Frontal cortex (tissue), 4 donors: ENCODE data around the gene PDLIM3. TPM values are rescaled to one million over a fixed set of nuclear protein-coding genes. Genes with fewer than 3 reads are reported as not detected.
"Not testable (repeated sequence)": the region's sequence is repeated elsewhere in the genome, so short reads cannot be mapped to it uniquely, and the experiment has no call there.

ENCODE experiments used
- DNase-seq, 2 donors: peaks; one replicate each; pipeline ENCODE4 v3.0.0; 2012; ENCODE audit warnings: low spot score in 2 of 2
- FAIRE-seq: peaks from 2 replicates; lab custom pipeline; 2012; peaks lifted over from hg19 to GRCh38; lab: Jason Lieb, UNC
- total RNA-seq: library from RNA; depleted of rRNA; stranded (reverse); fragments of >200 nt; gene quantifications from one replicate; pipeline ENCODE4 v1.2.3, GENCODE V29; 2014
- donor health status: control.
- donor health status: control.
- donor health status: control.

Gene PDLIM3
- total RNA-seq, 1 donor from 2014 or later = 14.3 TPM

DNA sequence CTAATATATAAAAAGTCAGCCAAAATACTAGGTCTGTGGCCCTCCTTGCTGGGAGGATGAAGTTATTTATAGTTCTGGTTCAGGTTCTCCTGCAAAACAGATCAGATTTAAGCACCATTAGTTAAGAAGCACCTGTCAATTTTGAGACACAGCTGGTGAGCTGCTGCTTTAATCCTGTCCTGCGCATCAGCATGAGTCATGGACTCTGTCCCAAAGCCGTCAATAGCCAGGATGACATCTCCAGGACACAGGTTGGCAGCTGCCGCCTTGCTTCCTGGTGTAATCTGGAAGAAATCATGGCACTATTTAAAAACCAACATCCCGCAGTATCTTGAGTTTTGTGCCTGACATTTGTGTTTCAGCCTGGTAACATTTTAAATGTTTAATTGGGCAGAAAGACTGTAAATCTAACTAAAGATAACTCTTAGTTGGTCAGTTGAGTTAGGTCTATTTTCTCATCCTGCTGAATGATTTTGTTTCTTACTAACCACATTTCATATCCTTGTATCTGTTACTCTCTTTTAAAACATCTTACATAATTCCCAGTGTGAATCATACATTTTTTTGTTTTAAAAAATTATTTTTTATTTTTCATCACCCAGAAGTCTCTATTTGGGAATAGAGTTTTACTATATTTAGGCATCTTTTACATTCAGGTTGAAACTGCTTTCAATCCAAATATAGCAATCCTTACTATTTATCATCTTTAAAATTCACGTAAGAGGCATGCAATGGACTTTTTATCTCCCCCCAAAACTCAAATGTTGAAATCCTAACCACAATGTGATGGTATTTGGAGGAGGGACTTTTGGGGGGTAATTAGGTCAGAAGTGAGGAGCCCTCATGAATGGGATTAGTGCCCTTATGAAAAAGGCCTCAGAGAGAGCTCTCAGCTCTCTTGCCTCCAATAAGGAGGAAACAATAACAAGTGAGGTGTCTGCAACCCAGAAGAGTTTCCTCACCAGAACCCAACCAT is 10.1 kb downstream of the PDLIM3 start:
- no peak for FAIRE-seq
- DNase-seq = no peak

DNA sequence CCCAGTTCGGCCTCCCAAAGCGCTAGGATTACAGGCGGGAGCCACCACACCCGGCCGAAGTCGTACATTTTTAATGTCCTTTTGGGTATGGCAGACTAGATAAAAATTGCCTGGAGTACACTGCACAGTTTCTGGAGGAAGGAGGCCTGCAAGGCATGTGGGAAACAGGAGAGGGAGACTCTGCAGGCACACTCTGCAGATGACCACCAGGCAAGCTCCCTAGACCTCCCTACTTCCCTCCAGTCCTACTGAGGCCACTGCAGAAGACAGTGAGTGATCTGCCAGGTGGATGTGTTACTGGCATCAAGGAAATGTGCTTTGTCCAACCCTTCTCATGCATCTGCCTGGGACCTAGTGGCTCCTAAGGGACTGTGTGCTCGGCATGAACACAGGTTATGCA is 11.4 kb downstream of the PDLIM3 start:
- DNase-seq (no peak), FAIRE-seq (no peak)

DNA sequence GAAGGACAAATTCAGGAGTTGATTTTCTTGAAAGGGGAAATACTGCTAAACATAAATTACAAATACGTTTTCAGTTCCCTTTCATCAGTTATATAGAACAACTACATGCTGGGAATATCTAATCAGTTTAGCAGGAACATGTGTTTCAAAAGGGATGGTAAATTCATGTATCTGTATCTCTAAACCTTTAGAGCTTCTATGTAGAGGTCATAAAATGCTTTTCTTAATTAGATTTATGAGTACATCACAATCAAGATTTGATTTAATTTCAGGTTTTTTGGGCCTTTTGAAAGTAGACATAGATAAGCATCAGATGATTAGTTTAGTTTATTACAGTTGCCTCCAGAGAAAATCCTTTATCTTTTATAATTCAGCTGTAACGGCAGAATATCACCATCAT is 12.9 kb downstream of the PDLIM3 start:
- DNase-seq (no peak), FAIRE-seq (no peak)

DNA sequence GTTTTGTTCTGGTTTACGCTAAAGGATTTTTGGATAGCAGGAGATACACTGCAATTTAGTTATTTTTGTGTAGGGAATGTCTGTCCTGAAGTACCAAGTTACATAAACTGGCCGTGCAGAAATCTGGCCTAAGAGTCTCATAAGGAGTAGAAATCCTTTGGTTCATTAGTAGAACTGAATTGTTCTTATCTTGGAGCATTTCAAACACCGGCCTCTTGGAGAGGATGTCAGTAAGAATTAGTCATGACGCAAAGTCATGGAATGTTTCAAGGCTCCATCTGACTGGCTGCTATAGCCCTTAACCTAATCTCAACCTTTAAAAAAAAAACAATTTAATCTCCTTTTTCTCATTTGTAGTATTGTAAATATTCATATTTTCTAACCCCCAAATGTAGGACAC is 15.2 kb downstream of the PDLIM3 start:
- DNase-seq (no peak), FAIRE-seq (no peak)

DNA sequence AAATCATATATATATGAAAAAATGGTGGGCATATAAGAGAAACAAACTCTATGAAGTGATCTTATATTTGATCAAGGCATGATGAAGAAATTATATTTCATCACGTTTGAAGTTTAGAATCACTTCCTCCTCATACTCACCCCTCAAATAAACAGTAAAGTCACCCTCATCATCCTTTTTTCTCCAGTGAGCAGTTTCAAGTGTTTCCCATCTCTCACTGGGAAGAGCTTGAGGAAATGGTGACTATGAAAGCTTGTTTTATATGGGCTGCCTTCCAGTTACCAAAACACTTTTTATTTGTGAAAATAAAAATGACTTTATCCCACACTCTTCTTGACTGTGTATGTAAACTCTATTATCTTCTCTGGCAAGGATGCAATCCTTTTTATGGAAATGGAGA is 16.8 kb downstream of the PDLIM3 start:
- no peak for DNase-seq
- FAIRE-seq = no peak

DNA sequence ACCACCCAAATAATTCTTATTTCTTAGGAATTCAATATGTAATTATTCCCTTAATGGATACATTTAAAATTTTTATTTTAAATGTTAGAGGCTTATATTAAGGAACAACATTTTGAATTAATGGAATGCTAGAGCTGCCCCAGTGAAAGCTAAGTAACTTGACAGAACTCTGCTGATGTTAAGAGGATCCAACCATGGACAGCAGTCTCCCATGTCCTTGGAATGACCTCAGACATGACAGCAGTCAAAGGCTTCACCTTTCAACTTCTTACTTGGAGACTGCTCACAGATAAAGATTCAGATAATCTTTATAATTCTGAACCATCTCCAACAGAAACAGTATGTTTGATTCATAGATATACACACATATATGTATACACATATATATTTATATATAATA is 17.2 kb downstream of the PDLIM3 start:
- FAIRE-seq (no peak), DNase-seq (no peak)

DNA sequence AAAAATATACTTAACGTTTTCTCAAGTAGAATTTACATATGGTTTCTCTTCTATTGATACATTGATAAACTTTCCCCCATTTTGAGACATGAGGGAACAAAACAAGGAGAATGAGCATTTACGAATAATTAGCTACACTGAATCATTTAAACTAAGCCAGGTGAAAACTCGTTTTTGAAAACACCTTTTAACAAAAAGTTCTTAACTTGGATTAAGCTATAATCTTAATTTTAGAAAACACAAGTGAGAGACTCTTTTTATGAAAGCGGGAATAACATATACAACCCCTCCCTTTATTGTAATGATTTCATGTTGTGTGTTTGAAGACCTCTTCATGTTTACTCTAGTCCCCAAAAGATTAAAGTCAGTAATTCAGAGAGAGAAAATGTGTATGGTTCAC is 20.1 kb downstream of the PDLIM3 start:
- no peak for DNase-seq

DNA sequence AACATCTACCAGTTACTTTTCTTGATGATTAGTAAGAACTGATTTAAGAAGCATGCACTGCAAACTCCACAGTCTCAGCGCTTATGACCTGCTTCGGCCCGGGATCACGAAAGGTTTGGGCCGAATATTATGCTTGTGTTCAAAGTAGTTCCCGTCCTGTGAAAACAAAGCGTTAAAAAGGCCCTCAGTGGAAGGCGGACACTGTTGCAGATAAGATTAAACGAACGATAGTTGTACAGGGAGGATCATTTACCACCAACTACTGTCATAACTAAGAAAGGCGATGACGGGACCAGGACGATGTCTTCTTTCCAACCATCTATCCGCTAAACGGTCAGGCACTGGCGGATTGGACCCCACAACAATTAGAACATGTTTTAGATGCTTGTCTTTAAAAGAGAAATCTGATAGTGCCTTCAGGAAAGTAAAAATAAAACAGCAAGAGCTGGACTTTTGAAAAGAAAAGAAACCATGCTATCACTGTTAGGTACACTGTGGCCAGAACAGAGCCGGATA is 21.1 kb downstream of the PDLIM3 start:
- DNase-seq (no peak), FAIRE-seq (no peak)

More for the DNA sequence above, 20.1 kb downstream of the PDLIM3 start:
- no peak for FAIRE-seq

DNA sequence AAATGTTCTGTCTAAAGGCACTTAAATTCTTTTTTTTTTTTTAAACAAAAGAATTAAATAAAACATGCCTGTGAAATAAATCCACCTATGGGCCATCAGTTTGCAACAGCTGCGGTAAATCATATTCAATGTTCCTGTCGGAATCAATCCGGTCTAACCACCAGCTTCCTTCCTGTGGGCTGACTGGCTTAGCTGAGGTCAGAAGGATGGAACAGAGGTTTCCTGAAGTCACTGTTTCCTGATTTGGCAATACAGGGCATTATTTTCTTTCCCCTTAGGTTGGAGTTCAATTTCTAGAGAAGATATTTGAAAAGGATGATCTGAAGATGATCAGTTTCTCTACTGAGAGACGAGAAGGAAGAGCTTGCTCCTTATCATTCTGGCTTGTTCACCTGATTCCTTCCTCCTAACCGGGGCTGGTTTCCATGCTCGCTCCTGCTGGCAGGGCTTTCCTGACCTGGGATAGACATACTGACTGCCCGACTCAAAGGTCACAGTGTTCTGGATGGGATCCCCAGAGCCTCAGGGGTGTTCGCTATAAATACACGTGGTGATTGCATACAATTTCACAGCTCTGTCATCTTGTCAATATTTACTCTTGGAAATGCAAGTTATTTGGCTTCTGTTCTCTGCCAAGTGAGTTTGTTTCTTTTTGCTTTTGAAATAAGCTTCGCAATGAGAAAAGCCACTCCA is 21.7 kb downstream of the PDLIM3 start:
- DNase-seq (no peak), FAIRE-seq (no peak)

DNA sequence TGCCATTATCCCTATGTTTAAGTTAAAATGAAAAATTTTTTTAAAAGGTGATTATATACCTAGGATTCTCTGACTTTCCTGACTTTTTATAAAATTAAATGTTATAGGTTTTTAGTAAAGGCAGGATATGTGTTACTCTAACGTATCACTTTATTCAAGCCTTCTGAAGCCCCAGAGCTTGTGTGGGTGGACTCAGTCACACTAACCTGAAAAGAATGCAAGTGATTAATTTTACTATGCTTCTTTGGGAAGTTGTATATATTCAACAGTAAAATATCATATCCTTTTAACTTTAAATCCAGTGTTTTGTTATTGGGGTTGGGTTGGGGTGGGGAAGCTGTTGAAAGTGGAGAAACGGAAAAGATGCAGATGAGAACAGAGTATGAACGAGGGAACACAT is 22.8 kb downstream of the PDLIM3 start:
- no peak for FAIRE-seq

DNA sequence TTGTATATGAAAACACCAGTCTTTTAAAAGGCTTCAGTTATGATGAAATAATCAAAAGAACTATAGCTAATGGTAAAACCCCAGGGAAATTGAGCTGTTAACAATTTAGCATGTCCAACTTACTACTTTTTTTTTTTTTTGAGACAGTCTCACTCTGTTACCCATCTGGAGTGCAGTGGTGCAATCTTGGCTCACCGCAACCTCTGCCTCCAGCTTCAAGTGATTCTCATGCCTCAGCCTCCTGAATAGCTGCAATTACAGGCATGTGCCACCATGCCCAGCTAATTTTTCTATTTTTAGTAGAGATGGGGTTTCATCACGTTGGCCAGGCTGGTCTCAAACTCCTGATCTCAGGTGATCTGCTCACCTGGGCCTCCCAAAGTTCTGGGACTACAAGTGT is 24.1 kb downstream of the PDLIM3 start:
- not testable (repeated sequence) for FAIRE-seq, DNase-seq

More for the DNA sequence above, 22.8 kb downstream of the PDLIM3 start:
- DNase-seq = no peak

DNA sequence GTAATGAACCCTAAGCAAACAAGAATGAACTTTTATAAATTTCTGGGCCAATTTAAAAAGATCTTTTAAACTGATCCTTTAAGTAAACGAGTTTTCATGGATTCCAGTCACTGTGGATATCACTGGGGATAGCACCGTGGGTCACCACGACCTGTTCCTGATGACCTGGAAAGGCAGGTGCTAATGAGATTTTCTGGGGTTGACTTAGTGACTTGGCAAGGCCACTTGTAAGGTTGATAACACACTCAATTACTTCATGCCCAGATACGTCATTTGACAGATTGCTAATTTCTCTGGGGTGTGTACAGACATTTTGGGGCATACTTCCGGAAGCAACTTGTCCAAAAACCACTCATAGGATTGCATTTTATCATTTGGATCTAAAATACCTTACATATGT is 24.5 kb downstream of the PDLIM3 start:
- FAIRE-seq (no peak), DNase-seq (no peak)

DNA sequence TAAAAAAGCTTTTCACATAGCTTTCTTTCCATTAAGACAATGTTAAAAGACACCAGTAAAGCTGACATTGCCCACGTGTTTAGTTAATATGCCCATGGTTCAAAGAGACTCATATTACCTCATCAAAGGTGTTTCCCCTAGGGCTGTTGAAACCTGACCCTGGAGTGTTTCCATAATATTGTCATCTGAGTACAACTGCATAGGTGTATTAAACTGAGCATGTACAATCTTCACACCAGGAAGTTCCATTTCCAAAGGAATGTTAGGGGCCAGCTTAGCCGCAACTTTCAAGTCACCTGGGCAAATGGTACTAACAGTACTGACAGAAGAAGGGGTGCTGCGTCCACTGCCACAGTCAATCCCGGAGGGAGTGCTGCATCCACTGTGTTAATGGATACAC is 27.1 kb downstream of the PDLIM3 start:
- FAIRE-seq (no peak), DNase-seq (no peak)

DNA sequence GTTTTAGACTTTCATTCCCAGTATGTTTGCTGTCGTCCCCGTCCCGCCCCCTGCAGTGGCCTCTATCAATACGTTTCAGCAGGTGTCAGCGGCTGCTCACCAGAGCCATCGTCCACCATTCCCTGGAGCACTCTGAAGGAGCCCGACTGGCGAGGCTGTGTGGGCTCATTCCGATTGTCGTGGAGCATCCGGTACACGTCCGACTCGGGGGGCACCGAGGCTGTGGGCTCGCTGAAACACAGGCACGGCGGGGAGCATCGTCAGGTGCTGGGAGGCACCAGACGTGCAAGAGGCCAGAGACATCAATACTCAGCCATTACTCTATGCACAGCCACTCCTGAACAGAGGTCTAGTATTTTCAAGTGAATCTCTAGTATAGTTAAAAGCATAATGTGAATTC is 28.9 kb downstream of the PDLIM3 start:
- DNase-seq (no peak), FAIRE-seq (no peak)

DNA sequence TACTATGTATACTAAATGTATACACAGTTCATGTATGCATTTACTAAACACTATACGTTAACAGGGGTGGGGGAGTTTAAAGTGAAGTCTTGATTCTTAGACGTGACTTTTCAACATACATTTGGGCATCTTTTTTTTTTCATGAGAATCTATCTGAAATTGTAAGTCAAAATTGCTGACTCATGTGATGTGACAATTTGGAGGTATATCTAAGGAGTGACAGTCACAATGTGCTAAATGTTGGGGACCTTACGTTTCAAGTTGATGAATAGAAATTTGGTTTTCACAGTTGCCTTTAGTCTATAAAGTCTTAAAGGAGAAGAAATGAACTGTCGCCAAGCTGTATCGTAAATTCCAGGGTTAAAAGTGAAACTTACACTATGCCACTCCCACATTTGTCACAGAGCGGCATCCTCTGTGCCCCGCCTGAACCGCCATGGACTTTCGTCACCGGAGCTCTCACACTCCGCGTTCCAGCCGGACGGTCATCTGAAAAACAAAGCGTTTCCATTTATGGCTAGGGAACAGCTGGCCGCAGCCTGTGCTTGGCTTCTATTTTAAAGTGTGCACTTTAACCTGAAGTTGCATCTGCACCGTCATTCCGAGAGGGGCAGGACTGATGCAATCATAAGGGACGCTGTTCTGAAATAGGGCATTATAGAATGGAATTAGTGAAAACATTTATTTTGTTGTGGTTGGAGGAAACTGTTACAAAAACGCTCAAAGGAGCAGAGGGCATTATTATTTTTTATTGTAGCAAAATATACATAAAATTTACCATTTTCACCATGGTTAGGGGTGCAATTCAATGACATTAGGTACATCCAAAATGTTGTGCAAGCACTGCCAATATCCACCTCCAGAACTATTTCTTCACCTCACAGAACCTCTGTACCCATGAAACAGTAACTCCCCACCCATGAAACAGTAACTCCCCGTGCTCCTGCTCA is 30.9 kb downstream of the PDLIM3 start:
- DNase-seq = peak in 1 of 2 donors; percentile 22
- no peak for FAIRE-seq

DNA sequence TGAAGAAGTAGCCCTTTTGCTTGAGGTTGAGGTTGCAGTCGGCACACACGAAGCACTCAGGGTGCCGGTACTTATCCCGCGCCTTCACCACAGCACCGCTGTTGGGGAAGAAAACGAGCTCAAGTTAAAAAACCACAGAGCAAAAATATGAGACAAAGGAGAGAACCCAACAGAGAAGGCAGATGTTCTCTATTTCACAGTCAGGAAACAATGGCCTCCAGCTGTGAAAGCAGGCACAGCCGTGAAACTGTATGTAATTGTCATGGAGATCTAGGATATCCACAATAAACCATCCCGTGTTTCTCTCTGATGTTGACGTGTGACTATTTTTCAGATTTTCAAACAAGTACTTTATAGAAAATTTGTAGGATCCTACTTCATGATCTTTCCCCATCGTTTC is 32.9 kb downstream of the PDLIM3 start:
- no peak for DNase-seq

DNA sequence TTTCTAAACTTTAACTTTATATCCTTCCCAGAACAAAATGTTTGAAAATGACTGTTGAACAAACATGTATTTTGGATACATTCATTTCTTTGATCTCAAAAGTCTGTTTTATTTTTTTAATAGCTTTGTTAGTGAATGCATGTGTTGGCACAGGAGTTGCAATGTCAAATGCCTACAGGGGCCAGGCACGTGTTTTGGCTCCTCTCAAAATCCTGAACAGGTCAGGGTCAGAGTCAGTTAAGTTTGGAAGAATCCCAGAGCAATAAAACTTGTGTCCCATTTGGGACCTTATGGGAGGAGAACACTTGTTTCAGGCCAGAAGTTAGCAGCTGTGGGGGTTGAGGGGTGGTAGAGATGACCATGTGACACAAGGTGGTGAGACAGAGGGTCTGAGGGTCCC is 34.7 kb downstream of the PDLIM3 start:
- FAIRE-seq (no peak), DNase-seq (no peak)

More for the DNA sequence above, 32.9 kb downstream of the PDLIM3 start:
- FAIRE-seq = no peak

DNA sequence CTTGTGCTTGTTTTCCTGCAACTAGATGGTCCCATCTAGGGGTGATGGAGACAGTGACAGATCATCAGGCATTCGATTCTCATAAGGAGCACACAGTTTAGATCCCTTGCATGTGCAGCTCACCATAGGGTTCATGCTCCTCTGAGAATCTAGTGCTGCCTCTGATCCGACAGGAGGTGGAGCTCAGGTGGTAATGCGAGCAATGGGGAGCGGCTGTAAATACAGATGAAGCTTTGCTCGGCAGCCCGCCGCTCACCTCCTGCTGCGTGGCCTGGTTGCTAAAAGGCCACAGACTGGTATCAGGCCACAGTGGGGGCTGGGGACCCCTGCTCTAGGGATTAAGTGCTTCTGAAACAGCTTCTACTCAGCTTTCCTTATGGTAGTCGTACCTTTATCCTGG is 35.3 kb downstream of the PDLIM3 start:
- DNase-seq = no peak
- FAIRE-seq = no peak

DNA sequence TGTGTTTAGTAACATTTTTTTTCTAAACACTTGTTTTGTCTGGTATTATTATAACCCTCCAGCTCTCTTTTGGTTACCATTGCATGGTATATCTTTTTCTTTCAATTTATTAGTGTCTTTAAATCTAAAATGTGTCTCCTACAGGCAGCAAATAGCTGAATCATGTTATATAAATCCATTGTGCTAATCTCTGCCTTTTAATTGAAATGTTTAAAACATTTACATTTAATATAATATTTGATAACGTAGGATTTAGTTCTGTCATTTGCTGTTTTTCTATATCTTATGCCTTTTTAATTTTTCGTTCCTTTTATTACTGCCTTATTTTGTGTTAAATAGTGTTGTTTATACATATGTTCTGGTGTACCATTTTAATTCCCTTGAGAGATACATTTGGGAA is 46.7 kb downstream of the PDLIM3 start:
- no peak for FAIRE-seq

DNA sequence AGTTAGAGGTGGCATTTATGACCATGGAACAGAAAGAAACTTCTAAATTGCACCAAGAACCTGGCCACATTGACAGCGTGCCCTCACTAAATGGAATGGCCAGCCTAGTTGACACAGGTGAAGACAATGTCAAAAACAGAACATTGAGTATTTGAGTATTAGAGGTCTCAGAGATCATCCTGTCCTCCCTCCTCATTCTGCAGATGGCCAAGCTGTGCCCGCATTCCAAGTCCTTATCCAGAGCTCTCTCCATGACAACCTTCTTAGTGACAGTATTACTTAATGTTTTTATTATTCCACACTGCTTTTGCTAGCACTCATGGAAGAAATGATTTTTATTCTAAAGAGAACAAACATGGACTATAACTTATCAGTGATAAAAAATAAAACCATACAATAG is 53.9 kb downstream of the PDLIM3 start:
- FAIRE-seq (no peak), DNase-seq (no peak)

More for the DNA sequence above, 46.7 kb downstream of the PDLIM3 start:
- DNase-seq = no peak
